HTR-8/SVneo (cell line): ENCODE data around the gene SCN1A.

Experiments
- DNase-seq: peaks from one replicate; pipeline ENCODE4 v3.0.0; 2011; ENCODE audit warnings: low spot score, mixed read lengths; ENCODE audit not compliant: insufficient read length
- FAIRE-seq: peaks from 2 replicates; lab custom pipeline; 2011; peaks lifted over from hg19 to GRCh38; lab: Jason Lieb, UNC

The SCN1A gene

GRCh38 chr2:166088634-166089033, 39.2 kb downstream of the SCN1A start:
- FAIRE-seq (no peak), DNase-seq (no peak)

- no peak for FAIRE-seq
Observed at GRCh38 chr2:166084301-166084700, 43.5 kb downstream of the SCN1A start.

GRCh38 chr2:166082736-166083135, 45.1 kb downstream of the SCN1A start:
- FAIRE-seq, result no peak
- DNase-seq, result no peak

More at GRCh38 chr2:166084301-166084700, 43.5 kb downstream of the SCN1A start:
- DNase-seq, result no peak

GRCh38 chr2:166081852-166082251, 46.0 kb downstream of the SCN1A start:
- no peak for FAIRE-seq
- no peak for DNase-seq

- FAIRE-seq (no peak), DNase-seq (no peak)
Observed at GRCh38 chr2:166081131-166081632, 46.6 kb downstream of the SCN1A start.

GRCh38 chr2:166074430-166074829, 53.4 kb downstream of the SCN1A start:
- DNase-seq (no peak), FAIRE-seq (no peak)

GRCh38 chr2:166074011-166074410, 53.8 kb downstream of the SCN1A start:
- no peak for DNase-seq

GRCh38 chr2:166070231-166070630, 57.6 kb downstream of the SCN1A start:
- no peak for FAIRE-seq
- DNase-seq, result no peak

More at GRCh38 chr2:166074011-166074410, 53.8 kb downstream of the SCN1A start:
- no peak for FAIRE-seq

GRCh38 chr2:166068981-166069380, 58.8 kb downstream of the SCN1A start:
- FAIRE-seq (no peak), DNase-seq (no peak)

GRCh38 chr2:166067229-166067628, 60.6 kb downstream of the SCN1A start:
- FAIRE-seq (no peak), DNase-seq (no peak)

- no peak for DNase-seq
- no peak for FAIRE-seq
Observed at GRCh38 chr2:166060191-166060590, 67.6 kb downstream of the SCN1A start.

- FAIRE-seq (no peak), DNase-seq (no peak)
Observed at GRCh38 chr2:166057370-166058164, 70.3 kb downstream of the SCN1A start.

- no peak for FAIRE-seq
- no peak for DNase-seq
Observed at GRCh38 chr2:166044853-166045483, 82.9 kb downstream of the SCN1A start.

GRCh38 chr2:166042768-166043390, 84.9 kb downstream of the SCN1A start:
- FAIRE-seq (no peak), DNase-seq (no peak)

- FAIRE-seq (no peak), DNase-seq (no peak)
Observed at GRCh38 chr2:166042356-166042755, 85.5 kb downstream of the SCN1A start.

GRCh38 chr2:166041613-166042012, 86.2 kb downstream of the SCN1A start:
- DNase-seq (no peak), FAIRE-seq (no peak)

GRCh38 chr2:166032361-166032760, 95.5 kb downstream of the SCN1A start:
- FAIRE-seq, result no peak
- no peak for DNase-seq

GRCh38 chr2:166031054-166031453, 96.8 kb downstream of the SCN1A start:
- FAIRE-seq (no peak), DNase-seq (no peak)

GRCh38 chr2:166025313-166025712, 102.5 kb downstream of the SCN1A start:
- no peak for DNase-seq
- FAIRE-seq, result no peak

GRCh38 chr2:166017208-166017607, 110.6 kb downstream of the SCN1A start:
- FAIRE-seq (no peak), DNase-seq (no peak)

GRCh38 chr2:166013878-166014277, 113.9 kb downstream of the SCN1A start:
- no peak for FAIRE-seq
- no peak for DNase-seq
